ENCODE measurements around the gene DLG4. TPM values are rescaled to one million over a fixed set of nuclear protein-coding genes. Genes with fewer than 3 reads are reported as not detected.

The DLG4 gene
- total RNA-seq (2014; rRNA removed; shearing (Covaris generic)), result 21.0 and 27.6 TPM in 2 replicates

DNA sequence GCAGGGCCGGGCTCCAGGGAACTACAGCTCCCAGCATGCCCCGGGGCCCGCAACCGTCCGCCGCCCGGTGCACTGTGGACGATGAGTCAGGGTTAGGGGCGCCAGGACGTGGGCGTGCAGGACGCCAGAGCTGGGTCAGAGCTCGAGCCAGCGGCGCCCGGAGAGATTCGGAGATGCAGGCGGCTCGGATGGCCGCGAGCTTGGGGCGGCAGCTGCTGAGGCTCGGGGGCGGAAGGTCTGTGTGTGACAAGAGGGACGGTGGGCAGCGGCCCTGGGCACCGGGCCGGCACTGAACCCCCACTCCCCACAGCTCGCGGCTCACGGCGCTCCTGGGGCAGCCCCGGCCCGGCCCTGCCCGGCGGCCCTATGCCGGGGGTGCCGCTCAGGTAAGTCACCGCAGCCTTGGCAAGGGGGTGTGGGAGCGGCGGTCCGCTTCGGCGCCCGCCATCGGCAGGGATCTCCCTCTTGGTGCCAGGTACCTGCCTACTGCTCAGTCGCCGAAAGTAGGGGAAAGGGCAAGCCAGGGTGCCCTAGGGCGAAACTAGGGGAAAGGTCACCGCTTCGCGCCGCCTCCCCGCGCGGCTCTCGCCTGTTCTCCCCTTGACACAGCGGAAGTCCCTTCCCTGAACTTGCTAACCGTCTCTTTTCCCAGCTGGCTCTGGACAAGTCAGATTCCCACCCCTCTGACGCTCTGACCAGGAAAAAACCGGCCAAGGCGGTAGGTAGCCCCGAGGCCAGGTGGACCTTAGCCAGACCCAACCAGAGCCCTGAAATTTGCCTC lies at the start of gene DLG4, which contains the start of gene ACADVL:
TSS of gene DLG4 (minus strand) at position 25 of the 781 bp plus-strand sequence.
TSS of gene ACADVL (plus strand) at position 127 of the 781 bp plus-strand sequence. CDS start at position 174, 47 bp downstream.
- DNase-seq, result peak; percentile 96
- H3K4me3 ChIP-seq (ENCODE audit: insufficient read depth, low read depth, low read length), result peak within 1 kb of the TSS; percentile 98
- peaks cover 35% of the 10 kb centered on the region for H3K36me3 ChIP-seq (replicated peaks; ENCODE audit: control insufficient read depth, insufficient read depth, low read length)
- no peaks in the 10 kb centered on the region for H3K27me3 ChIP-seq (ENCODE audit: control insufficient read depth, insufficient read depth, low read length)

DNA sequence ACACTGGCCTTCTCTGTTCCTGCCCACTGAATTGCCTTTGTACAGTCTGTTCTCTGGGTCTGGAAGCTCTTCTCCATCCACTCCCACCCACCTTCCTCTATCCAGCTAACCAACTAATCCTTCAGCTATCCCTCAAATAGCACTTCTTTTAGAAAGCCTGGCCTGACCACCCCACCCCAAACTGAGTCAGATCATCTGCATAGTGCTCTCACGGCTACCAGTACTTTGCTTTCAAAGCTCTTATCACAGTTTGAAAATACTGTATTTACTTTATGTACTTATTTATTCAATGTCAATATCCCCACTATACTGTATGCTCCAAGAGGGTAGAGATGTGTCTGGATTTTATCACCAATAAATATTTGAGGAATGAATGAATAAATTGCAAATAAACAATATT lies 47.1 kb upstream of the DLG4 start:
- Histone ChIP-seq H3K36me3 (replicated peaks; ENCODE audit: control insufficient read depth, insufficient read depth, low read length) (no peaks in the 10 kb centered on the region), H3K27me3 (ENCODE audit: control insufficient read depth, insufficient read depth, low read length) (peaks cover 11% of the 10 kb centered on the region; the same call in 1 of the 2 replicates)
- no peak for DNase-seq

DNA sequence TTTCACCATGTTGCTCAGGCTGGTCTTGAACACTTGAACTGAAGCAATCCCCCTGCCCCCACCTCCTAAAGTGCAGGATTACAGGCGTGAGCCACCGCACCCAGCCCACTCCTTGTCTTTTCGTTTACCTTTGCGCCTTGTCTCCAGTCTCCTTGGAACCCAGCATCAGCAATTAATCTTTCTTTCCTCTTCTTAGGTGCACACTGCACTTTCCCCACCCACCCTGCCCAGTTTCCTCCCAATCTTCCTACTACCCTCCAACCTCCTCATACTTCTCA lies 44.1 kb upstream of the DLG4 start:
- Histone ChIP-seq H3K36me3 (replicated peaks; ENCODE audit: control insufficient read depth, insufficient read depth, low read length) (peaks cover 9% of the 10 kb centered on the region), H3K27me3 (ENCODE audit: control insufficient read depth, insufficient read depth, low read length) (peaks cover 22% of the 10 kb centered on the region; the same call in 1 of the 2 replicates), H3K4me3 (ENCODE audit: insufficient read depth, low read depth, low read length) (peak overlapping the region; percentile 79)
- peak; percentile 23 for DNase-seq

More for the DNA sequence above, 47.1 kb upstream of the DLG4 start:
- no peak overlapping the region for H3K4me3 ChIP-seq (ENCODE audit: insufficient read depth, low read depth, low read length)

DNA sequence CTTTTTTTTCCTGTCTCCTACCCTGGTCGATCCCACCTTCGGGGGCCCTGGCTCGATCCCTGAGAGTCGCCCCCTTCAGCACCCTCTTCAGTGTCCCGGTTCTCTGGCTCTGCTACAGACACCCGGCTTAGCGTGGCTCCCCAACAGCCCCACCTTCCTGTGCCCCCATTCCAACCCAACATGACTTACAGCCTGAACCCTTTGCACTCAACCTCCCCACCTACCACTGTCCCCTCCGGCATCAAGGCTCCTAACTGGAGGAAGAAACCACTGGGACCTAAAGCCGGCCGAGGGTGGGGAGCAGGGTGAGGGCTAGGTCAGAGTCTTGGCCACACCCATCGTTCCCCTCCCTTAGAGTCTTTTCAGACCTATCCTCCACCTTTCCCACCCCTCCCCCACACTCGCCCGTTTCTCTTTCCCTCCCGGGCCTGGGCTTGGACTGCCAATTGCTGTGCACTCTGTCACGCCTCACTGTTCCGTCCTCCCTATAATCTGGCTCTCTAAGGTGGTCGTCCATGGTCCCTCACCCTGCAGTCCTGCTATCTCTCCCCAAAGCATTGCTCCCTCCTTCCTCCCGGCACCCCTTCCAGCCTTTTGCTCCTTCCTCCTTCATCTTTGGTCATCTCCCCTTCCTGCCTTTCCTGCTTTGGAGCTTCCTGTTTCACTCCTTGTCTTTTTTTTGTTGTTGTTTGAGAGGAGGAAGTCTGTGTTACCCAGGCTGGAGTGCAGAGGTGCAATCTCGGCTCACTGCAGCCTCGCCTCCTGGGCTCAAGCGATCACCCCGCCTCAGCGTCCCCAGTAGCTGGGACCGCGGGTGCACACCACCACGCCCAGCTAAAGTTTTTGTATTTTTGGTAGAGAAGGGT lies 43.5 kb upstream of the DLG4 start:
- Histone ChIP-seq H3K4me3 (ENCODE audit: insufficient read depth, low read depth, low read length) (peak overlapping the region; percentile 79), H3K36me3 (replicated peaks; ENCODE audit: control insufficient read depth, insufficient read depth, low read length) (peaks cover 12% of the 10 kb centered on the region), H3K27me3 (ENCODE audit: control insufficient read depth, insufficient read depth, low read length) (peaks cover 22% of the 10 kb centered on the region; the same call in 1 of the 2 replicates)
- peak; percentile 95 for DNase-seq

- peak; percentile 99 for DNase-seq
- Histone ChIP-seq H3K27me3 (ENCODE audit: control insufficient read depth, insufficient read depth, low read length) (peaks cover 22% of the 10 kb centered on the region; the same call in 1 of the 2 replicates), H3K36me3 (replicated peaks; ENCODE audit: control insufficient read depth, insufficient read depth, low read length) (peaks cover 12% of the 10 kb centered on the region), H3K4me3 (ENCODE audit: insufficient read depth, low read depth, low read length) (peak within 1 kb of the TSS; percentile 79)
These were observed 42.7 kb upstream of the DLG4 start, which contains the start of gene CLDN7 for GRCh38 chr17:7262192-7262934. TSS of gene CLDN7 (minus strand) at chr17:7262478. CDS start at chr17:7262043, 435 bp downstream.

DNA sequence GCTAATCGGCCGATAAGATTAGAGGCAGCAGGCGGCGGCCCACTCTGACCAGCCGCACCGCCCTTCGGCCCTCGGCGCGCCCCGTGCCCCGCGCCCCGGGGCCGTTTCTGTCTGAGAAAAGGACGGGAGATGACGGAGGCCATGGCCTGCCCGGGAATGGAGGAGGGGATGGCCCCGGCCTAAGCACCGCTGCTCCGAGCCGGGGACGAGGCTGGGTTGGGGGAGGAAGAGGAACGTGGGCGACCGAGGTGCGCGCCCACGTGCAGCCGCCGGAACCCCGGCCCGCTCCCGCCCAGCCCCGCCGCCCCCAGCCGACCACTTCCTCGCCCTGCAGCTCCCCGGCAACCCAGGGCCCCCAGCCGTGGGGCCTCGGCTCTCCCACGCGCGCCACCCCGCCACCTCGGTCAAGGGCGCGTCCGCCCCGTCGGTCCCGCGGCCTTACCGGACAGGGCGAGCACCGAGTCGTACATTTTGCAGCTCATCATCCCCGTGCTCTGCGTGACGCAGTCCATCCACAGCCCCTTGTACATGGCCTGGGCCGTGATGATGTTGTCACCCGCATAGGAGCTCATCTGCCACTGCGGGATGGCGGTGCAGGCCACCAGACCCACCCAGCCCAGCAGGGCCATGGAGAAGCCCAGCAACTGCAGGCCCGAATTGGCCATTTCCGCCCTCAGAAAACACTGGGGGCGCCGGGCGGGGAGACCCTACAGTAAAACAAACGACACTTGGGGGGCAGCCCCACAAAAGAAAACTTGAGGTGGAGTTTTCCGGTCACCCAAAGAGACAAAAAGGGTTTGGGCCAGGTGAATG lies 41.9 kb upstream of the DLG4 start:
- peak; percentile 78 for DNase-seq
- Histone ChIP-seq H3K27me3 (ENCODE audit: control insufficient read depth, insufficient read depth, low read length) (peaks cover 22% of the 10 kb centered on the region; the same call in 1 of the 2 replicates), H3K4me3 (ENCODE audit: insufficient read depth, low read depth, low read length) (peak overlapping the region; percentile 79)

GRCh38 chr17:7260651-7261378 lies 41.2 kb upstream of the DLG4 start:
- H3K4me3 ChIP-seq (ENCODE audit: insufficient read depth, low read depth, low read length), result peak overlapping the region; percentile 79
- peaks cover 16% of the 10 kb centered on the region for H3K36me3 ChIP-seq (replicated peaks; ENCODE audit: control insufficient read depth, insufficient read depth, low read length)
- peaks cover 22% of the 10 kb centered on the region; the same call in 1 of the 2 replicates for H3K27me3 ChIP-seq (ENCODE audit: control insufficient read depth, insufficient read depth, low read length)
- peak; percentile 94 for DNase-seq

More for the DNA sequence above, 41.9 kb upstream of the DLG4 start:
- peaks cover 13% of the 10 kb centered on the region for H3K36me3 ChIP-seq (replicated peaks; ENCODE audit: control insufficient read depth, insufficient read depth, low read length)

DNA sequence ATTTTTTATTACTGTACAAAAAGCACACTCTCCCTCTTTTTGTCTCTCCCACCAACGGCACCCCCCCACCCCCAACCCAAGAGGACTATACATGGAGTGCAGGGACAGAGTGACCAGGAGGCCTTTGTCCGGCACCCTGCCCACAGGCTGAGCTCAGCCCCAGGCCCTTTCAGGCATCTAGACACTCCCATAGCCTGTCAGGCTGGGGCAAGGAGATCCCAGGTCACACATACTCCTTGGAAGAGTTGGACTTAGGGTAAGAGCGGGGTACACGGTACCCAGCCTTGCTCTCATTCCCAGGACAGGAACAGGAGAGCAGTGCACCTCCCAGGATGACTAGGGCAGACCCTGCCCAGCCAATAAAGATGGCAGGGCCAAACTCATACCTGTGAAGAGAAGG lies 40.5 kb upstream of the DLG4 start:
- peak; percentile 18 for DNase-seq
- Histone ChIP-seq H3K27me3 (ENCODE audit: control insufficient read depth, insufficient read depth, low read length) (peaks cover 22% of the 10 kb centered on the region; the same call in 1 of the 2 replicates), H3K36me3 (replicated peaks; ENCODE audit: control insufficient read depth, insufficient read depth, low read length) (peaks cover 18% of the 10 kb centered on the region), H3K4me3 (ENCODE audit: insufficient read depth, low read depth, low read length) (no peak overlapping the region)

DNA sequence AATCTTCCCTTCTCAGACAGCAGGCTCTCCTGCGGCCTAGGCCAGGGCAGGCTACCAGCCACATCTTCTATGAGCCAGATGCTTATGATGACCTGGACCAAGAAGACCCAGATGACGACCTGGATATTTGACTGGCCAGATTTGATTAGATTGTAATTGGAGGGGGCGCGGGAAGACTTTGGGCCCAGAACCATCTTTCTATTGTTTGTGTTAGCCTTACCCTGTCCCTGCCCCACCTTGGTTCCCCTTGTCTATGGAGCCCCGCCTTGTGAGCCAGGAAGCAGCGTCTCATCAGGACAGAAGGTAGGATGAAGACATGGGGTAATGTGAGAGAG lies 39.9 kb upstream of the DLG4 start:
- peaks cover 22% of the 10 kb centered on the region; the same call in 1 of the 2 replicates for H3K27me3 ChIP-seq (ENCODE audit: control insufficient read depth, insufficient read depth, low read length)
- no peak for DNase-seq
- H3K4me3 ChIP-seq (ENCODE audit: insufficient read depth, low read depth, low read length), result no peak overlapping the region
- H3K36me3 ChIP-seq (replicated peaks; ENCODE audit: control insufficient read depth, insufficient read depth, low read length), result peaks cover 18% of the 10 kb centered on the region

DNA sequence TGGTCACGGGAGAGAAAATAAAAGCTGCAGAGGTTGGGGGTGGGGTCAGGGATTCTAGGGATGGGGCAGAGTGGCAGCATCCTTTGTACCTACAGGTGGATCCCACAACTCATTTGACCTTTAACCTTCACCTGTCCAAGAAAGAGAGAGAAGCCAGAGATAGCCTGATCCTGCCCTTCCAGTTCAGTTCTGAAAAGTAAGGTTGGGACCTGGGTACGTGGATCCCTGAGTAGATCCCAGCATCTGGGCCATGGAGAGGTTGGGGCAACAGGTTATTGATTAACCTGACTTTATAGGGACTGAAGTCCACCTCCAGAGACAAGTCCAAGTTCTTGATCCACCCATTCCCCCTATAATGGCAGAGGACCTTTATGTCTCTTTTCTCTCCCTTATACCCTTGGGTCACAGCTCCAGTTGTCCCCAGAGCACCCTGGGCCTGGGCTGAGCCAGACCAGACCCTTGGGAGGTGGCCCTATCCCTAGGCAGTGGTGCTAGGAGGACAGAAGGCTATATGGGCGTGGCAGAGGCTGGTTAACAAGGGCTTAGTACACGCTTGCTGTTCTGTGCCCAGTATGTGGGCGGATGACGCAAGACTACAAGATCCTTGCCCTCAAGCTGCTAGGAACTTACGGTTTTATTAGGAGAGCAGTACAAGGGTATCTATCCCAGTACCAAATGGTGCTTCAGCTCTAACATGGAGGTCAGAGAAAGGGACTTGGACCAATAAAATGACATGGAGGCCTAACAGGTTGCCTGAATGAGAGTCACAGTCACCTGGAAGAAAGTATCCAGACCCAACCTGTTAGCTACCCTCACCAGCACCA lies 39.3 kb upstream of the DLG4 start:
- H3K36me3 ChIP-seq (replicated peaks; ENCODE audit: control insufficient read depth, insufficient read depth, low read length), result peaks cover 19% of the 10 kb centered on the region

DNA sequence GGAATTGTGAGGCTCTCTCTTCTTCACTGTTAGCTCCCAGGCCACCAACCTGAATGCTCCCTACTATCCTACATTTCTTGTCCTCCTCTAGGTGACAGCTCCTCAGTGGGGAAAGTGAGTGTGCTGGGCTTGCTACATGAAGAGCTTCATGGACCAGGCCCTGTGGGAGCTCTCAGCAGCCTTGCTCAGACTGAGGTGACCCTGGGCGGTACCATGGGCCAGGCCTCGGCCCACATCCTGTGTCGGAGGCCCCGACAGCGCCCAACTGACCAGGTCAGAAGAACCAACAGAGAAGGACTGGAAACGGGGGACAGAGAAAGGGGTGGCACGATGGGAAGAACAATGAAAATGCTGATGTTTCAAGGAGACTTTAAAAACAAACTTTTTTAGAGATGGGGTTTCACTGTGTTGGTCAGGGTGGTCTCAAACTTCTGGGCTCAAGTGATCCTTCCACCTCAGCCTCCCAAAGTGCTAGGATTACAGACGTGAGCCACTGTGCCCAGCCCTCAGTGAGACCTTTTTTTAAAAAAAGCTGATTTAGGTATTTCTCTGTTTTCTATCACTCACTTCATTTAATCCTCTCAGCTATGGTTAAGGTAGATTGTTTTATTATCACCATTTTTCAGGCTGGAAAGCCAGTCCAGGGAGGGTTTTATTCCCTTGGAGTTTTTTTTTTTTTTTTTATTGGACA lies 37.3 kb upstream of the DLG4 start:
- peaks cover 13% of the 10 kb centered on the region; the same call in 1 of the 2 replicates for H3K27me3 ChIP-seq (ENCODE audit: control insufficient read depth, insufficient read depth, low read length)
- H3K4me3 ChIP-seq (ENCODE audit: insufficient read depth, low read depth, low read length), result no peak overlapping the region
- no peak for DNase-seq
- H3K36me3 ChIP-seq (replicated peaks; ENCODE audit: control insufficient read depth, insufficient read depth, low read length), result peaks cover 19% of the 10 kb centered on the region

More for the DNA sequence above, 39.3 kb upstream of the DLG4 start:
- Histone ChIP-seq H3K4me3 (ENCODE audit: insufficient read depth, low read depth, low read length) (no peak overlapping the region), H3K27me3 (ENCODE audit: control insufficient read depth, insufficient read depth, low read length) (peaks cover 22% of the 10 kb centered on the region; the same call in 1 of the 2 replicates)
- DNase-seq, result peak; percentile 20

DNA sequence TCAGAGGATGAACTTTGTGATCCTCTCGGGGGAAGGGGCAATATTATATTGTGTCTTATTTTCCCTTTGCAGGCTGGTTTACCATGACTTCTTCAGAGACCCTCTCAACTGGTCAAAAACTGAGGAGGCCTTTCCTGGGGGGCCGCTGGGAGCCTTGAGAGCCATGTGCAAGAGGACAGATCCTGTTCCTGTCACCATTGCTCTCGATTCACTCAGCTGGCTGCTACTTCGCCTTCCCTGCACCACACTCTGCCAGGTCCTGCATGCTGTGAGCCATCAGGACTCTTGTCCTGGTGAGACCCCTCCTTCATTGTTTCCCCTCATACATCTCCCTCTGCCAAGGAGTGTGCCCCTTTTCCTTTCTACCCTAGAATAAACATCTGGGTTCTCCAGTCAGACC lies 34.9 kb upstream of the DLG4 start:
- DNase-seq, result no peak

More for the DNA sequence above, 34.9 kb upstream of the DLG4 start:
- H3K27me3 ChIP-seq (ENCODE audit: control insufficient read depth, insufficient read depth, low read length), result no peaks in the 10 kb centered on the region
- H3K36me3 ChIP-seq (replicated peaks; ENCODE audit: control insufficient read depth, insufficient read depth, low read length), result peaks cover 18% of the 10 kb centered on the region
- H3K4me3 ChIP-seq (ENCODE audit: insufficient read depth, low read depth, low read length), result no peak overlapping the region
